Measurements from ENCODE around the gene ALKAL2.
A peak's percentile ranks its signal among the peaks of the same experiment; 100 is the strongest.

ALKAL2 gene

GRCh38 chr2:248724-249123, 39.2 kb downstream of the ALKAL2 start:
- DNase-seq (ENCODE audit: low read depth): no peak
- TF ChIP-seq, protein P1, sequence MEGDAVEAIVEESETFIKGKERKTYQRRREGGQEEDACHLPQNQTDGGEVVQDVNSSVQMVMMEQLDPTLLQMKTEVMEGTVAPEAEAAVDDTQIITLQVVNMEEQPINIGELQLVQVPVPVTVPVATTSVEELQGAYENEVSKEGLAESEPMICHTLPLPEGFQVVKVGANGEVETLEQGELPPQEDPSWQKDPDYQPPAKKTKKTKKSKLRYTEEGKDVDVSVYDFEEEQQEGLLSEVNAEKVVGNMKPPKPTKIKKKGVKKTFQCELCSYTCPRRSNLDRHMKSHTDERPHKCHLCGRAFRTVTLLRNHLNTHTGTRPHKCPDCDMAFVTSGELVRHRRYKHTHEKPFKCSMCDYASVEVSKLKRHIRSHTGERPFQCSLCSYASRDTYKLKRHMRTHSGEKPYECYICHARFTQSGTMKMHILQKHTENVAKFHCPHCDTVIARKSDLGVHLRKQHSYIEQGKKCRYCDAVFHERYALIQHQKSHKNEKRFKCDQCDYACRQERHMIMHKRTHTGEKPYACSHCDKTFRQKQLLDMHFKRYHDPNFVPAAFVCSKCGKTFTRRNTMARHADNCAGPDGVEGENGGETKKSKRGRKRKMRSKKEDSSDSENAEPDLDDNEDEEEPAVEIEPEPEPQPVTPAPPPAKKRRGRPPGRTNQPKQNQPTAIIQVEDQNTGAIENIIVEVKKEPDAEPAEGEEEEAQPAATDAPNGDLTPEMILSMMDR (IDR thresholded peaks at IDR 0.05; ENCODE audit: control insufficient read depth, extremely low read depth, insufficient read depth): no peak
- H3K4me3 ChIP-seq (ENCODE audit: low read depth, low read length): no peak overlapping the region

DNA sequence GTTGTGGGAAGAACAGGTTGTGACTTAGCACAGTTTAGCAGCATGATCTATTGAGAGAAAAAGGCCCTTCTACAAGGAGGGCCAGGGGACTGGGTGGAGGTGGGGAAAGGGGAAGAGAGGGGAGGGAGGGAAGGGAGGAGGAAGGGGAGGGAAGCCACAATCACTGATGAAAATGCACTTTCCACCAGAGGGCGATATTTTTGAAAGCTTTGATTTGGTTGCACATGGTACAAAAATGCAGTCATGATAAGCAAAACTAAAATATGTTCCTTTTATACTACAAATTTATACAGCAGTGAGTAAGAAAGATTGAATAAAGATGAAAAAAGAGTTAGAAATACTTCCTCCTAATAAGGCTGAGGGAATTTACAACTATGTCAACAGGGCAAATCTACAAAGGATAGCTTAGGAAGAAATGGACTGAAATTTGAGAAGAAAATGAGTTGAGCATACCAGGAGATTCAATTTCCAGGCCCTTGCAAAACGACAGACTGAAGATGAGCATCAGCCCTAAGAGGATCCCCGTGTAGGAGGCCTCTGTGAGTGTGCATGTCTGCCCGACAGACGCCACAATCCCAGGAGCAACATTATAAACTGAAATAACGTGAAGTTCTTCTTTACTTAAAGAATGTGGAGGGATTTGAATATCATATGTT, 41.3 kb downstream of the ALKAL2 start:
- peak; percentile 35 for DNase-seq (ENCODE audit: low read depth)
- H3K4me3 ChIP-seq (ENCODE audit: low read depth, low read length): no peak overlapping the region

GRCh38 chr2:244547-244946, 43.3 kb downstream of the ALKAL2 start:
- no peak for DNase-seq (ENCODE audit: low read depth)
- H3K4me3 ChIP-seq (ENCODE audit: low read depth, low read length): no peak overlapping the region
- TF ChIP-seq, protein P1 (IDR thresholded peaks at IDR 0.05; ENCODE audit: control insufficient read depth, extremely low read depth, insufficient read depth): no peak

More for the DNA sequence above, 41.3 kb downstream of the ALKAL2 start:
- TF ChIP-seq, protein P1 (IDR thresholded peaks at IDR 0.05; ENCODE audit: control insufficient read depth, extremely low read depth, insufficient read depth): peak; percentile 66

DNA sequence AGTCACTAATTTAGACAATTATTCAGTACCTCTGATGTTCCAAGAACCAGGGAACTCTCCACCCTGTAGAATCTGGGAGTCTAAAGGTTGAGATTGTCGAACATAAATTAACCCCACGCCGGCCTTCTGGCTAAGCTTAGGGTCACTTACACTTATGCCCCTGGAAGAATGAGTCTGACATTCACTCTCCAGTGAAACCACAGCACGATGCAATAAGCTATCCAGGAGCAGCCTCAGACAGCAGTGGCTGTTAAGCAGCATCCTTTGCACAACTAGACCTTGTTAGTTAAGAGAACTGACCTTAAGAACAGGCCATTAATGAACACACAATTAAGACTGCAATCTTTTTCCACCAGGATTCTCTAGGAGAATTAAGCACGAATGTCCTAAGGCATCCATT, 49.0 kb downstream of the ALKAL2 start:
- TF ChIP-seq, protein P1 (IDR thresholded peaks at IDR 0.05; ENCODE audit: control insufficient read depth, extremely low read depth, insufficient read depth): no peak
- no peak overlapping the region for H3K4me3 ChIP-seq (ENCODE audit: low read depth, low read length)
- no peak for DNase-seq (ENCODE audit: low read depth)

- TF ChIP-seq, protein P1 (IDR thresholded peaks at IDR 0.05; ENCODE audit: control insufficient read depth, extremely low read depth, insufficient read depth): no peak
- DNase-seq (ENCODE audit: low read depth): no peak
- H3K4me3 ChIP-seq (ENCODE audit: low read depth, low read length): no peak overlapping the region
Measured at GRCh38 chr2:238431-238830, 49.5 kb downstream of the ALKAL2 start.

GRCh38 chr2:237878-238277, 50.0 kb downstream of the ALKAL2 start:
- TF ChIP-seq, protein P1 (IDR thresholded peaks at IDR 0.05; ENCODE audit: control insufficient read depth, extremely low read depth, insufficient read depth): no peak
- no peak for DNase-seq (ENCODE audit: low read depth)
- no peak overlapping the region for H3K4me3 ChIP-seq (ENCODE audit: low read depth, low read length)

DNA sequence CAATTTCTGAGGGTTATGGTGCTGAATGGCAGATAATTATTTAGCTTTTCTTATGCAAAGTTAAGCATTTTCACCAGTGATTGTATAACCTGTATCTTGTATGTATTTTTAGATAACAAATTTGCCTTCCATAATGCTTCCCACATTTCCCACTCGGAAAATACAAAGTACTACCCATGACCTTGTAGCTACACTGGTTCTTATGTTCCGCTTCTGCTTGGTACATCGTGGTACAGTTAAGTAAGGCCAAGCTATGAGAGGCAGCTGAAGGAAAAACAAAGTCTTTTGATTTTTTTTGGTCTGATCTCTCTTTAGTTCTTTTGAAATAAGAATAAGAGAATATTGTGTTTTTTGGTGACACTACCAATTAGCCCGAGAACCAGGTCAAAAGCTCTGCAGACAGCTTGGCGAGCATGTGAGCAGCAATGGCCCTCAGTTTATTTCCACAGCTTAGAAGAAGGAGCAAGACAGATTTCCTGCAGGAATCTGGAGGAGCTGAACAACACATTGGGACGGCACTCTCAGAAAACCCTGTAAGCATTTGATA, 50.8 kb downstream of the ALKAL2 start:
- no peak overlapping the region for H3K4me3 ChIP-seq (ENCODE audit: low read depth, low read length)
- DNase-seq (ENCODE audit: low read depth): no peak
- TF ChIP-seq, protein P1 (IDR thresholded peaks at IDR 0.05; ENCODE audit: control insufficient read depth, extremely low read depth, insufficient read depth): no peak
